ENCODE measurements around the gene GNG13.

The GNG13 gene

DNA sequence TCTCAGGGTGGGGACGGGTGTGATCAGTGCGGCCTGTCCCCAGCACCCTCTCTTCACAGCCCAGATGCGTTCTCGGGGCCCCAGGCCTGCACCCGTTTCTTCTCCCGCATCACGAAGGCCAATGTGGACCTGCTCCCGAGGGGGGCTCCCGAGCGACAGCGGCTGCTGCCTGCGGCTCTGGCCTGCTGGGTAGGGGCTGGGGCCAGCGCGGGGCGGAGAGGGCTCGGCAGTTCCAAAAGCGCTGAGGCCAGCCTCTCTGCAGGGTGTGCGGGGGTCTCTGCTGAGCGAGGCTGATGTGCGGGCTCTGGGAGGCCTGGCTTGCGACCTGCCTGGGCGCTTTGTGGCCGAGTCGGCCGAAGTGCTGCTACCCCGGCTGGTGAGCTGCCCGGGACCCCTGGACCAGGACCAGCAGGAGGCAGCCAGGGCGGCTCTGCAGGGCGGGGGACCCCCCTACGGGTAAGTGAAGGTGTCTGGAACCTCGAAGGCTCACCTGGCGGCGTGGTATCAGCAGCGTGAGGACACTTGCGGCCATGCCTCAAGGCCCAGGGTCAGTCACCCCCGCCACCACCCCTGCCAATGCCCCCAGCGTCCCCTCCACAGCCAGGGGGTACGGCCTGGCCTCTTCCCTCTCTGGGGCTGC is 35.6 kb downstream of the GNG13 start:
- TF ChIP-seq, protein P1, sequence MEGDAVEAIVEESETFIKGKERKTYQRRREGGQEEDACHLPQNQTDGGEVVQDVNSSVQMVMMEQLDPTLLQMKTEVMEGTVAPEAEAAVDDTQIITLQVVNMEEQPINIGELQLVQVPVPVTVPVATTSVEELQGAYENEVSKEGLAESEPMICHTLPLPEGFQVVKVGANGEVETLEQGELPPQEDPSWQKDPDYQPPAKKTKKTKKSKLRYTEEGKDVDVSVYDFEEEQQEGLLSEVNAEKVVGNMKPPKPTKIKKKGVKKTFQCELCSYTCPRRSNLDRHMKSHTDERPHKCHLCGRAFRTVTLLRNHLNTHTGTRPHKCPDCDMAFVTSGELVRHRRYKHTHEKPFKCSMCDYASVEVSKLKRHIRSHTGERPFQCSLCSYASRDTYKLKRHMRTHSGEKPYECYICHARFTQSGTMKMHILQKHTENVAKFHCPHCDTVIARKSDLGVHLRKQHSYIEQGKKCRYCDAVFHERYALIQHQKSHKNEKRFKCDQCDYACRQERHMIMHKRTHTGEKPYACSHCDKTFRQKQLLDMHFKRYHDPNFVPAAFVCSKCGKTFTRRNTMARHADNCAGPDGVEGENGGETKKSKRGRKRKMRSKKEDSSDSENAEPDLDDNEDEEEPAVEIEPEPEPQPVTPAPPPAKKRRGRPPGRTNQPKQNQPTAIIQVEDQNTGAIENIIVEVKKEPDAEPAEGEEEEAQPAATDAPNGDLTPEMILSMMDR (IDR thresholded peaks at IDR 0.05; ENCODE audit: insufficient read depth, low read length) = no peak
- TF ChIP-seq POLR2AphosphoS5 (IDR thresholded peaks at IDR 0.05; ENCODE audit: low read depth) = no peak
- TF ChIP-seq GABPA (IDR thresholded peaks at IDR 0.05; ENCODE audit: low read depth) = no peak
- TF ChIP-seq SPI1 (IDR thresholded peaks at IDR 0.05; ENCODE audit: borderline replicate concordance, low read depth) = no peak
- TF ChIP-seq, protein P2, sequence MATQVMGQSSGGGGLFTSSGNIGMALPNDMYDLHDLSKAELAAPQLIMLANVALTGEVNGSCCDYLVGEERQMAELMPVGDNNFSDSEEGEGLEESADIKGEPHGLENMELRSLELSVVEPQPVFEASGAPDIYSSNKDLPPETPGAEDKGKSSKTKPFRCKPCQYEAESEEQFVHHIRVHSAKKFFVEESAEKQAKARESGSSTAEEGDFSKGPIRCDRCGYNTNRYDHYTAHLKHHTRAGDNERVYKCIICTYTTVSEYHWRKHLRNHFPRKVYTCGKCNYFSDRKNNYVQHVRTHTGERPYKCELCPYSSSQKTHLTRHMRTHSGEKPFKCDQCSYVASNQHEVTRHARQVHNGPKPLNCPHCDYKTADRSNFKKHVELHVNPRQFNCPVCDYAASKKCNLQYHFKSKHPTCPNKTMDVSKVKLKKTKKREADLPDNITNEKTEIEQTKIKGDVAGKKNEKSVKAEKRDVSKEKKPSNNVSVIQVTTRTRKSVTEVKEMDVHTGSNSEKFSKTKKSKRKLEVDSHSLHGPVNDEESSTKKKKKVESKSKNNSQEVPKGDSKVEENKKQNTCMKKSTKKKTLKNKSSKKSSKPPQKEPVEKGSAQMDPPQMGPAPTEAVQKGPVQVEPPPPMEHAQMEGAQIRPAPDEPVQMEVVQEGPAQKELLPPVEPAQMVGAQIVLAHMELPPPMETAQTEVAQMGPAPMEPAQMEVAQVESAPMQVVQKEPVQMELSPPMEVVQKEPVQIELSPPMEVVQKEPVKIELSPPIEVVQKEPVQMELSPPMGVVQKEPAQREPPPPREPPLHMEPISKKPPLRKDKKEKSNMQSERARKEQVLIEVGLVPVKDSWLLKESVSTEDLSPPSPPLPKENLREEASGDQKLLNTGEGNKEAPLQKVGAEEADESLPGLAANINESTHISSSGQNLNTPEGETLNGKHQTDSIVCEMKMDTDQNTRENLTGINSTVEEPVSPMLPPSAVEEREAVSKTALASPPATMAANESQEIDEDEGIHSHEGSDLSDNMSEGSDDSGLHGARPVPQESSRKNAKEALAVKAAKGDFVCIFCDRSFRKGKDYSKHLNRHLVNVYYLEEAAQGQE (IDR thresholded peaks at IDR 0.05; ENCODE audit: insufficient replicate concordance, low read depth) = no peak
- Histone ChIP-seq H3K27me3 (ENCODE audit: insufficient read depth, poor library complexity, severe bottlenecking) (no peaks in the 10 kb centered on the region), H3K27ac (replicated peaks) (no peak overlapping the region), H3K4me3 (replicated peaks; ENCODE audit: insufficient read depth, low read length) (no peak overlapping the region)
- DNase-seq (ENCODE audit: low read depth in 1 of 2, low spot score in 1 of 2) = no peak

DNA sequence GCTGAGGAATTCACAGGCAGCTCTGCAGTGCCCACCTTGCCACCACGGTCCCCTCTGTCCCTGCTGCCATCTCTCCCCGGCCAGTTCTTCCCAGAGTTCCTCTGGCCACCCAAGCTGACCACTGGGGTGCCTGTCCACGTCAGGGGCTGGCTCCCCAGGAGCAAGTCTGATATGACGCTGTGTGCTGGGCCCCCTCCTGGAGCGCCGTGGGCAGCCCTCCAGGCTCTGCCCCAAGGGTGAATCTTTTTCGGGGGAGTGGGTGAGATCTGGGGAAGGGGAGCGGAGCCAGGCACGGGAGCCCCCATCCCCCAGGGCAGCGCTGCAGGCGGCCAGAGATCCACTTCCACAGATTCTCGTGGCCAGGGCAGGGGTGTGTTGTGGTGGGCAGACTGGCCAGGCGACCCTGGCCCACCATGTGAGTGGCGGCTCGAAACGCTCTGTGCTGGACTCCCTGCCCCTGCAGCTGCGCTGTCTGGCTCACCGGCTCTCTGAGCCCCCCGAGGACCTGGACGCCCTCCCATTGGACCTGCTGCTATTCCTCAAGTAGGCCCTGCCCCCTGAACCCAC is 36.3 kb downstream of the GNG13 start:
- Histone ChIP-seq H3K27me3 (ENCODE audit: insufficient read depth, poor library complexity, severe bottlenecking) (no peaks in the 10 kb centered on the region), H3K4me3 (replicated peaks; ENCODE audit: insufficient read depth, low read length) (no peak overlapping the region), H3K27ac (replicated peaks) (no peak overlapping the region)
- TF ChIP-seq POLR2AphosphoS5 (IDR thresholded peaks at IDR 0.05; ENCODE audit: low read depth) (no peak), SPI1 (IDR thresholded peaks at IDR 0.05; ENCODE audit: borderline replicate concordance, low read depth) (no peak), GABPA (IDR thresholded peaks at IDR 0.05; ENCODE audit: low read depth) (no peak)
- TF ChIP-seq, protein P1 (IDR thresholded peaks at IDR 0.05; ENCODE audit: insufficient read depth, low read length) = no peak
- TF ChIP-seq, protein P2 (IDR thresholded peaks at IDR 0.05; ENCODE audit: insufficient replicate concordance, low read depth) = no peak
- no peak for DNase-seq (ENCODE audit: low read depth in 1 of 2, low spot score in 1 of 2)

DNA sequence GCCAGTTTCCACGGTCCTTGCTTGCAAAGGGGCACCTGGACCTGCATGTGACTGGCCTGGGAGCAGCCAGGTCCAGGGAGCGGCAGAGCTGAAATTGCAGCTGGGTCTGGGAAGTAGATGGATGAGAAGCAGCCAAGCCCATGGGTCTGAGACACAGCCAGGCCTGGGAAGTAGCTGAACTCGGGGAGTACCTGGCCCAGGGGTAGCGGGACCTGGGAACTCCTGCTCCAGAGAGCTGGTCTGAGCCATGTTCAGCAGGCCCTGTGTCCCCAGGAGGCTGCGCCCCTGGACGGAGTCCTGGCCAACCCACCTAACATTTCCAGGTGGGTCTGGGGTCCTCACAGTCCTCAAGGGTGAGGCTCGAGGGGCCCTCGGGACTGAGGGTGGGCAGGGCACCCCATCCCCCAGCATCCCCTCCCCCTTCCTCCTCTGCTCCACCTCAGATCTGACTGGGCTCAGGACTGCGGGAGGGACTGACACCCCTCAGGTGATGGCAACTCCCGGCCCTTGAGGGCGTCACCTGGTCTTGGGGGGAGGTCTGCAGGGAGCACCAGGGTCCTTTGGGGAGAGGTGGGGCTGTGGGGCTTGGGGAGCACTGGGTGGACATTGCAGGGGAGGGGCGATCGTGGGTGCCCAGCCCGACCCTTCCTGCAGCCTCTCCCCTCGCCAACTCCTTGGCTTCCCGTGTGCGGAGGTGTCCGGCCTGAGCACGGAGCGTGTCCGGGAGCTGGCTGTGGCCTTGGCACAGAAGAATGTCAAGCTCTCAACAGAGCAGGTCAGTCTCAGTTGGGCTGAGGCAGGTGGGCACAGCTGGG is 37.0 kb downstream of the GNG13 start:
- no peak for DNase-seq (ENCODE audit: low read depth in 1 of 2, low spot score in 1 of 2)
- Histone ChIP-seq H3K27ac (replicated peaks) (no peak overlapping the region), H3K4me3 (replicated peaks; ENCODE audit: insufficient read depth, low read length) (no peak overlapping the region), H3K27me3 (ENCODE audit: insufficient read depth, poor library complexity, severe bottlenecking) (no peaks in the 10 kb centered on the region)
- TF ChIP-seq GABPA (IDR thresholded peaks at IDR 0.05; ENCODE audit: low read depth) (no peak), SPI1 (IDR thresholded peaks at IDR 0.05; ENCODE audit: borderline replicate concordance, low read depth) (no peak), POLR2AphosphoS5 (IDR thresholded peaks at IDR 0.05; ENCODE audit: low read depth) (no peak)
- TF ChIP-seq, protein P2 (IDR thresholded peaks at IDR 0.05; ENCODE audit: insufficient replicate concordance, low read depth) = no peak
- TF ChIP-seq, protein P1 (IDR thresholded peaks at IDR 0.05; ENCODE audit: insufficient read depth, low read length) = no peak

All from HL-60 (cell line).